ENCODE data around the gene ATXN7.

ATXN7 gene

DNA sequence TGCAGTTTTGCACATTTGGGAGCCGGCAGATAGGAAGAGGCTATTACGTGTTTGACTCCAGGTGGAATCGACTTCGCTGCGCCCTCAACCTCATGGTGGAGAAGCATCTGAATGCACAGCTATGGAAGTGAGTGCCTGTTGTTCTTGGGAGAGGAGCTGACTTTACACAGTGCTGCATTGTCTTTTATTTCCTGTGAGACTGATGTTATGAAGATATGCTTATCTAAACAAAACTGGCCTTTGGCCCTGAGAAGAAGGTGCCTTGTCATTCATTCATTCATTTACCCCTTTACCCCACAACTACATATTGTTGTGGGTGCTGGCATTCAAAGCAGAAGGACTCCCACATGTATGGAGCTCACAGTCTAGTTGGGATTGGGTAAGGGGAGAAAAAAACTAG is 127.1 kb downstream of the ATXN7 start:
- DNase-seq = no peak

DNA sequence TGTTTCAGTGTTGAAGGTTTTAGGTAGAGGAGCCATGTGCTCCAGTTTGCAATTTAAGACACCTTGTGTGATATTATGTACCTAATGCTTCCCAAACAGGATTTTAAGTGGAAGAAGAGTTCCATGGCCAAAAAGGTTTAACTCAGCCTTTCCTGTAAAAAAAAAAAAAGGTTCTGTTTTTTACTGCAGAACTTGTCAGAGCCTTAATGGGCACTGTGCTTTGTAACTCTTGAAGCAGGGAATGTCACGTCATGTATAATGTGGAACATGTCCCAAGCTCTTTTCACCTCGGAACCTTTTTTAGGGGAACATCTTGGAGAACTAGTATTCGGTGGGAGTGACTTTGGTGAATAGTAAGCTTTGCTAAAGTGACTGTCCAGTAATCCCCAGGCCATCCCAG is 128.0 kb downstream of the ATXN7 start:
- no peak for DNase-seq

DNA sequence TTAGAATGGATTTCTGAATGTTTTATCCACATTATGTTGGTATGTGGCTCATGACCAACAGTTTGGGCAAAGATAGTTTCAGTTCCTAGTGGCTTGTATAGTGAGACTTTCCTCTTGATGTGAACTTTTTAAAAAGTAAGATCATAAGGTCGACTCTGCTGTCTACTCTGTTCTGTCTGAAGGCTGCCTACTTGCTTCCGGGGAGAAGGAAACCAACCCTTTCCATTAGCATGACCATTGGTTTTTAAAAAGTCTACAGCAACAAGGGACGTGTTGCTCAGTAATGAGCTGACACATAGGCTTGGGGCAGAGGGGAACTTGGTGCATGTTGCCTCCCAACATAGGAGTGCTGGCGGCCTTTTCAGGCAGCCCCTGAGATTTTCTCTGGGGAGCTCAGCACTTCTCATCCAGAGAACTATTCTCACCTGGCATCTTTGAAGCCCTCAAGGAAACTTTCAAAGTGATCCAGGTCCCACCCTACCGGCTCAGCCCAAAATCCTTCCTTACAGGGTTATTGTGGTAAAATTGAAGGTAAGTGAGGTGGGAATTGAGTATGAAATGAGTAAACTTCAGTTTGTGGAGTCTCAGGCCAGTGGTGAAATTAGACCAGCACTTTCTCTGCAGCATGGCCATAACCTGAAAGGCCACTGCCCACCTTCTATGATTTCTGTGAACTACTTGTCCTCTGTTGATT is 129.0 kb downstream of the ATXN7 start:
- DNase-seq = no peak

DNA sequence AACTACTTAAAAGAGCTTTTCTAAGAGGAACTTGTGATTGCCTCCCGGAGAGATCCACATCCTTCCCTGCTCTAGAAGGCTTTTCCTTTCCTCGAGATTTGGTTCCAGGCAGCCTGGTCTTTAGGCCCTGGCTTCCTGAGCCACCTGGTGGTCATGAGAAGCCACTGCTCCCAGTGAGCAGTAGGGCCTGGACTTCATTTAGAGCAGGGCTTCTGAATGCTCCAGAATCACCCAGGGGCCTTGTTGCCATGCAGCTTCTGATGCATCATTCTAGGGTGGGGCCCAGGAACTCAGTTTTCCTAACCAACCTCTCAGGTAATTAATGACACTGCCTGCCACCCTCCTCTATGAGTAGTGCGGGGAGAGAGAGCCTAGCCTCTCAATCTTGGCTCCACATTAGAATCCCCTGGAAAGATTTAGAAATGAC is 130.0 kb downstream of the ATXN7 start:
- peak; percentile 43 to 68 for DNase-seq

DNA sequence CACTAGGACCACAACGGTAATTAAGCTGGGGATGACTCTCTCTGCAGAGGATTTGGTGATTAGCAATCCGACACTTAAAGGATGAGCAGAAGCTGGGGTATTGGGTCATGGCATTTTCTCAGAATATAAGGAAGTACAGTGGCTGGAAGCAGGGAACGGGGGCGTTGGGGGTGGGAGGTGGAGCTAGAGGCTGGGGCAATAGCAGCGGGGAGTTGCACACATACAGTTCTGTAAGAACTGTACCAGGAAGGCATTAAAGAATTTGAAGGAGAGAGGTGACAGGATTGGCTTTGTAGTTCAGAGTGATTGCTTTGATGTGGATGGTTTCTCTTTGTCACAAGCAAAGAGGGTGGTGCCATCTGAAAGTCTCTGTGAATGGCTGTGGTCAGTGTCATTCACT is 131.4 kb downstream of the ATXN7 start:
- DNase-seq = no peak

DNA sequence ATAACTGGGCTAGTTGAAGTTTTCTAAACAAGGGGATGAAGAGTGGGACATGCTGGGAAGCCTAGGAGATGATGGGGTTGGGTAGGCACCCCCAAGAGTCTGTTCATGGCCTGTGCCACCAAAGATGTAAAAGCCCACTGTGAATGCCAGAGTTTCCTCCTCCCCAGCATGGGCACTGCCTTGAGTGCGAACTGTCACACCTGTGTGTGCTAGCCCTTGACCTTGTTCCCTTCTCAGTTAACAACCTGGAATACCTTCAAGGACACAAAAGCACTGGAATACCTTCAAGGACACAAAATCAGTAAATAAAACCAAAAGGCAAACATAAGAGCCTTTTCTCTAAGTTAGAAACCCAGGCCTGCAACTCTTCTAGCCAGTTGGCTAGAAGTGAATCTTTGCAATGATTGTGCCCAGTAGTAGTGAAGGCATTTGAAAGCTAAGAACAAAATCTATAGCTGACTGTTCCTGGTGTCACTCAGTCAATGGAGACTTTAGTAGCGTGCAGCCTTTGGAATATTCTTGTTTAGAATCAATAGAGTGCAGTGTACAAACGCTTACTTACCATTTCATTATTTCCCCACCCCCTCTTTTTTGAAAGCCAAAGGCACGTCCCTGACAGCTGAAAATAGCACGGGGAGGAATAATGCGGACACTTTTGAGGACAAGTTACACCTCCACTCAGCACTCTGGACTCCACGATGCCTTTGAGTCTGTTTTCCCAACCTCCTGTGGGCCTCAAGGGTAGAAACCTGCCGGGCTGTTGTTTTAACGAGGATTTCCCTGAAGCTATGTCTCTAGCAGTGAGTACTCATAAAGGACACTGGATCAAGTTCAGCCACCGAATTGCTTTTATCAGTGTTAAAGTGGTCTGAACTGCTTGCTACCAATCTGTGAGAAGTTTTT is 135.4 kb downstream of the ATXN7 start:
- no peak for DNase-seq

DNA sequence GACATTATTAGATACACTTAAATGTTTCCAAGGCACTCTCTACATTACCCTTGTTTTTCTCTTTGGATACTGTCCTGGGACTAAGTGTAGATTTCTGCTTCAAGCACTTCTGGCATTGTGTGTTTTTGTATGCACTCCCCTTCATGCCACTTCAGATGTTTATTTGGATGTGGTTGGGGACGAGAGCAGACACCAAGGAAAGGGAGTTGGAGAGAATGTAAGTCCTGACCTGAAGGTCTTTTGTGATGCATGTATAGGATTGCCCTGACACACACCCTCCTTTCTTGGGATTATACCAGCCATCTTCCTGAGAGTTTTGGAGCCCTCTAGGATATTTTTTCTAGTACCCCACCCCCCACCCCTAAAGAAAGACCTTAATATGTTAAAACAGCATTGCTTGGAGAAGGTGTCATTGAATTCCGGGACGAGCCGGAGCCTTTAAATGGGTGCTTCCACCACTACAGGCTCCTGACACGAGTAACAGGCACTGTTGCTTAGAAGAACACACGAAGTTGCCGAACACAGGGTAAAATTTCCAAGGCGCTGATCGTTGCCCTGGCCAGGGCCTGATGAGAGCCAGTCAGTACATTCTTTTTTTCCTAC is 136.9 kb downstream of the ATXN7 start:
- no peak for DNase-seq

DNA sequence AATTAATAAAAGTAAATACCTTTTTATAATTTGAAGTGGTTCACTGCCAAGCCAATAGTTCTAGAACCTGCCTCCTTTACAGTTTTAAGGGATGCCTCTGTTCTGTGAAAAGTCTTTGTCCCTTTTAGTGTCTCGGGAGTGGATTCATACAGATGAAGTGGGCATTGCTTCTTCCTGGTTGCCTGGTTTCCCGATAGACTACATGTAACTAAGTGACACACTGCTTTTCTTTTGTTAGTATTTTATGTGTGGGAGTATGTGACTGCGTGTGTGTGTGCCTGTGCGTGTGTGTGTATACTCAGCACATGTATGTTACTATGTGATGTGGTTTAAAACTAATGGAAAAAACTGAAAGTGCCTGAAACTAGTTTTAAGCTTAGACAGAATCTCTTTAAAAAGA is 138.6 kb downstream of the ATXN7 start:
- no peak for DNase-seq

DNA sequence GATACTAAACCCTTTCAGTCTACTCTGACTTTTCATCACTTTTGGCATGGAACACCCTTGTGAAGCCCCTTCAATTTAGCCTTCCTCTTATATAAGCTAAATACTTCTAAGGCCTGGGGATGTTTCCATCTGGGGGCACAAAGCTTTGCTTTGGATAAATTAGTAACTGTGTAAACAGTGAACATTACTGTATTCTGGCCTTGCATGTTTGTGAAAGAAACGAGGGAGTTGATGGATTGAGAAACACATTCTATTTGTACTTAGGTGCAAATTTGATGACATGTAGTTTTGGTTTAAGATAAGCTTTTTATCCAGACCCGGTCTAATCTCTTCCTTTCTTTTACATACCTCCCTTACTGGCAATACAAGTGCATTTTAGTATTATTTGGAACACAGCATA is 139.9 kb downstream of the ATXN7 start:
- no peak for DNase-seq

DNA sequence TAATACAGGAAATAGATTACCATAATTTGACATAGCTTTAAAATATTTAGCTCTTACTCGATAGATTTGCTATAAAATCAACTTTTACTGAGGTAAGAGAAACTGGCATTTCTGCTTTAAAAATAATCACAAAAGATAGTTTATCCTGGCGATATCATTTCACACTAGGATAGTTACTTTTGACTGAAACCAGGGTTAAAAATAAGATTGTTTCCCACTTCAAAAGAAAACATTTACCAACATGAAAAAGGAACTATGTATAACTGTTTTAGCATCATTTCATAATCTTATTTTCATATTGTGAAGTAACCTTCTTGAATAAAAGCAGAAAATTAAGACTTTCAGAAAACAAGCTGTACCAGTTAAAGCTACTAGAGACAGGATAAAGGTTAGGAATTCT is 144.3 kb downstream of the ATXN7 start:
- no peak for DNase-seq

DNA sequence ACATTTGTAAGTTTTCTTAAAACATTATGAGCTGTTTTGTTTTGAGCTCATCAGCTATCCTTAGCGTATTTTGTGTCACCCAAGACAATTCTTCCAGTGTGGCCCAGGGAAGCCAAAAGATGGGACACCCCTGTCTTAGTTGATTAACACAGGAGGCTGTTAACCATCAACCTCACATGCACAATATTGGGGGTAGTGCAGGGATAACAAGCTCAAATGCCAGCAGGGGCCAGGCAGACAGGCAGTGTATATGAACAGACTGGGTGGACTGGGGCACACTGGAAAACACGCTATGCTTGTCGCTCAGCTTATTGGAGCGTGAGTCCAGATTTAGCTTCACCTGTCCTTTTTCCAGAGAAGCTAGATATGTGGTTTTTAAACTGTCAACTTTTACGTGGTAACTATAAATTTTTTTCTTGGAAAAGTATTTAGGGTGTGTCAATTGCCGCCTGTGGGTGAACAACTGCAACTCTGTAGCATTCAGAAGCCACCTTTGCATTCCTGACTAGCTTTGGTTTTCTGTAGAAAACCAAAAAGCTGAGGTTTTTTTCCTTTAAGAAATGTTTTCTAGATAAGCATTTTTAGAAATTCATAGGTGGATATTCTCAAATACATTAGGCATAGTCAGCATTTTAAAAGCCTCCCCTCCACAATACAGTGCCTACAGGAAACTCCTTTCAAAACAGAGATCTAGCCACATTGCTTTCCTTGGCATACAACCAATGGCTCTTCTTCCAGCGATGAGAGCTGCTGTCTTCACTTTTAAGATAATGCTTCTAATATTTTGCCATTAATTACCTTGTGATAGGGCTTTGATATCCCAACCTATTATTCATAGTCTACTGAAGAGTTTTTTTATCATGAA is 145.1 kb downstream of the ATXN7 start:
- DNase-seq = no peak

DNA sequence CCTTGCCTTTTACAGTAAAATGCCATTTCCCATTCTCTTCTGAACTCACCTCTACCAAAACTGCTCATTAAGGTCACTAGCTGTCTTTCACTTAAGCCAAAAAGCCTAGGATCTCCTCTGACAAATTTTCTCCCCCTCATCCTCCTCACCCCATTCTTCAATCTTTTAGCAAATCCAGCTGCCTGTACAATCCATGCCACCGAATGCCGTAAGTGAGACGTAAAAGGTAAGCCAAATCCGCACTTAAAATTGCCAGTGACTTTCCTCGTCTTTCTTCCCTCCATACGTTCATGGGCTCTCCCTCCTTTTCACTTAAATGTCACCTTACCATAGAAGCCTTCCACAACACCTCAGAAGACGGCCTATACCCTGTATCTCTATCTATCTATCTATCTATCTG is 145.9 kb downstream of the ATXN7 start:
- DNase-seq = no peak

DNA sequence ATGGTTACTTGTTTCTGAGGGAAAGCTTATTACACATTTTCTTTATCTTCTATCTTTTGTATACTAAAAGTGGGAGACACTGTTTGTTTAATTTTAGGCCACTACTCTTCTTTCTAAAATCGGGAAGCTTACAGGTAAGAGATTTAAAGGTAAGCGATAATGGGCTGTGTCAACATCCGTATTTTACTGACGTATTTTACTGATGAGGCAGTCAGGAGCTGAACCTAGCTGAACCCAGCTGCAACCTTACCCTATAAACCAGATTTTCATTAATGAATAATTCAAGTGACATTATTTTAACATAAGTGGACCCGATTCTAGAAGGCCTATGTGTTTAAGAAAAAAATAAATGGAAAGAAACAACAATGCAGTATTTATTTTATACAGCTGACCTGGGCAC is 146.5 kb downstream of the ATXN7 start:
- DNase-seq = no peak

DNA sequence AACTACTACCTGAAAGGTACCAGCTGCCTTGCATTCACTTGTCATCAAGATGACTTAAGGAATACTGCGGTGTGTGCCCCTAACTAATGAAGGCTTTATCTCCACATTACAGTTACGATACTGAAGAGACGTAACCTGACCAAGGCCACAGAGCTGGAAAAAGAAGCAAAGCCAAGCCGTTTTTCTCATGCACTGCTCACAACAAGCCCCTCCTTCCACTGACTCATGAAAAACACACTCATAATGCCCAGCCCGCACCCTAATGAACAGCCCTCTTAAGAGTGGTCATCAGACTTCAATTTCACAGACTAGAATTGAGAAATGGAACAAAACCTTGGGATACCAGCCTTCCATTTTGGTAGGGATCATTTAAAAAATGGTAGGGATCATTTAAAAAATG is 148.0 kb downstream of the ATXN7 start:
- no peak for DNase-seq

DNA sequence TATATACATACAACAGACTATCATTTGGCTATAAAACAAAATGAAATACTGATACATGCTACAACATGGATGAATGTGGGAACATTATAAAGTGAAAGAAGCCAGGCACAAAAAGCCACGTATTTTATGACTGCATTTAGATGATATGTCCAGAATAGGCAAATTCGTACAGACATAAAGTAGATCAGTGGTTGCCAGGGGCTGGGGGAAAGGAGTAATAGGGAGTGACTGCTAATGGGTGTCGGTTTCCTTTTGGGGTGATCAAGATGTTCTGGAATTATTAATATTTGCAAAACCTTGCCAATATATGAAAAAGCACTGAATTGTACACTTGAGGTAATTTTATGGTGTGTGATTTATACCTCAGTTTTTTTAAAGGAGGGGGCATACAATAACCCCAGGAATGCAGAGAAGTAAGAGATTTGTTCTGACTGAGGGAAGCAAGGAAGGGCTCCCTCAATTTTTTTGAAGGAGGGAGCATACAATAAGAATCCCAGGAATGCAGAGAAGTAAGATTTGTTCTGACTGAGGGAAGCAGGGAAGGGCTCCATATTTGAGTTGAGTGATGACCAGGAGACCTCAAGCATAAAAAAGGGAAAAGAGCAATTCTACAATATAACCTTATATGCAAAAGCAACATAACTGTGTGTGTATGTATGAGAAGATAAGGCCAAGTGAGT is 153.4 kb downstream of the ATXN7 start:
- no peak for DNase-seq

DNA sequence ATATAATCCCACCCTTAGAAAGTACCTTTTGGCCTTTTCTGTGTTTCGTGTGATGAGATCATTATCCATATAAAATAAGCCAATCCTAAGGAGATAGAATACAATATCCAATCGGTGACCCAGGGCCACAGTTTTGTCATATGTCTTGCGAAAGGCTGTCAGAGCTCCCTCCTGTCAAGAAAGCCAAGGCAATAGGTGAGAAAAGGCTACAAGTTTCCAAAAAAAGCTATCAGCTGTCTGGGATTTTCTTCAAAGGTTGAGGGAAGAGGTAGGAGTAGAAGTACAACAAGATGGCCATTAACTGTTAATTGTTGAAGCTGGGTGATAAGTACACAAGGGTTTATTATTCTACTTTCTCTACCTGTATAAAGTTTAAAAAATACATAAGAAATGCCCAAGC is 155.6 kb downstream of the ATXN7 start:
- DNase-seq = no peak

DNA sequence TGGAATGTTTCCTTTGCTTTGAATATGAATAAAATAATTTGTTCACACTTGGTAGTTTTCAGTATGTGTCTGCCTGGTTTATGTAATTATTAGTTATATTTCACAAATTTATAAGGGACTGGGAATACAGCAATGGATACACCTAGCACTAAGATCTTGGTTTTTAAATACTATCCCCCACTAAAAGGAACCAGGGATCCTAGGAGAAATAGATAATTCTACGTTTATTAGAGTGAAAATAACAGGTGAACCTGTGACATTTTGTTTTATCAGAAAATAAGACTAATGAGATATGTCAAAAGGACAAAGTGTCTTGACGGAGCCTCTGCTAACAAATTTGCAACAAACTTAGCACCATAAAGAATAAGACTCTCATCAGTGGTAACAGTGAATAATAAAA is 156.2 kb downstream of the ATXN7 start:
- no peak for DNase-seq

DNA sequence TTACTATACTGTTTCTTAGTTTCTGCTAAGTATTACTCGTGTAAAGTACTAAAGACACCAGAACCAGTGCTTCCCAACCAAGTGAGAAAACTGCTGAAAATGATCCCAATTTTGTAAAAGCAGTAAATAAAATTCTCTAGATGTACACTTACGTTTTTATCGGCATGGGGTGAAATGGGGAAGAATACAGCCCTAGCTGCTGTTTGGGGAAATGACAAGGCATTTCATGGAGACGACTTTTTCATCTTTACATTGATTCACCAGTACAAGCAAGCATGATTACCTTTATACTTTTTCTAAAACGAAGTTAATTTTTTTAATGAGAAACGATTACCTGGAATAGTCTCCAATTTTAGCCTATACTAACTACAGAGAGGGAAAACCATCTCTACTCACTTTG is 158.3 kb downstream of the ATXN7 start:
- no peak for DNase-seq

DNA sequence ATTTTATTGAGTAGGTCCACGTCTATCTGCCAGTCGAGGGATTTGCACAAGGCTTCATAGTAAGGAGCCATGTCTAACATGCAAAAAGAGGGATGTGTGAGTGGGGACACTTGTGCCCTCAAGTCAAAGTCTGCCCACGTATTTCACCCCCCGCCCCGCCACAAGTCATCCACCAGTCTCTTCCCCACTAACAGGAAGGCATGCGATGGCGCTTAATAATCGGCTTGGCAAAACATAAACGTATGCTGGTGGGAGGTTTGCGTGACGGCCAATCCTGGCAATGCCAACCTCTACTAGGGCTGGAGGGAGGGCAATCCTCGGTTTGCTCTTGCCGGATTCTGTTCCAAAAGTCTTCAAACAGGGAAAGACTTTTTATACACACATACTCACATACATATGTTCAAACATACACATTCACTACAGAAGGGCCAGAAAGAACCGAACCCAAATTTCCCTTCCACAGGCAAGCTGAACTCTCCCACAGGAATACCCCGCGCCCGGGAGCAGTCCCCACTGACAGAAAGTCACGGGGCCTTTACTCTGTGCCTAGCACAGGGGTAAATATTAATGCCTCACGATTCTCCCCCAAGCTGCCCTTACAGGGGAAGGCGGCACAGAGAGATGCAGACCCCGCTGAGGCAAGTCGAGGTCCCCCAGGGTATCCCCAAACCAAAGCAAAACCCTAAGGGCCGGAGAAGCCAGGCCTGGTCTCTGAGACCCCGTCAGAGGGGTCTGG is 159.0 kb downstream of the ATXN7 start:
- no peak for DNase-seq

DNA sequence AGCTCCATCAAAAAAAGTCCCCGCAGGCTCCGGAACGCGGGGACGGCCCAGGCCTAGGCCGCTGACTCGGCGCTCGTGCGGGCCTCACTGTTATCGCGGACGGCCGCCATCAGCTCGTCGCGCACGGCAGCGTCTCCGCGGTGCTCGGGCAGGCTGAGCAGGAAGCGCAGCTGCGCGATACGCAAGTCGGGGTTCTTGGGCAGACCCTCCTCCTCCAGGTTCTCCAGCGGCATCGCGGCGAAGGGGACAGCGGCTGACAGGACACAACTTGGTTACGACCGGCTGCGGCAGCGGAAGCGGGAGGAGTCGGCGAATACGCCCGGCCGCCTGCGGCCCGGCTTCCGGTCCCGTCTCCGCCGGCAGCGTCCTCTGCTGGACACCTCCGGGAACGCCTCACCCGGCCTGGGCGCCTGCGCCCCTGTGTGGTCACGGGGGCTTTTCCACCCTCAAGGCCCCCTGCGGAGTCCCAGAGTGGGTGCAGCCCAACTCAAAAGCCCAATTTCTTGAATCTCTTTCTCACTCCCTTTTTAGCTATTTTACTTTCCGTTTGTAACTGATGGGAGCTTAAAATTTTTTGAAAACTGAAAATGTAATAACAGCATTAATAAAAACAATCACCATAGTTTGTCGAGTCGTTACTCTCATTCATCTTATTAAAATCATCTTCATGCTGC is 159.7 kb downstream of the ATXN7 start, which contains the start of gene PSMD6:
Gene PSMD6, minus strand, starts transcription at position 308 of the 674 bp plus-strand sequence. Its CDS starts 75 bp downstream, at position 233.
- peak; percentile 66 to 73 for DNase-seq

DNA sequence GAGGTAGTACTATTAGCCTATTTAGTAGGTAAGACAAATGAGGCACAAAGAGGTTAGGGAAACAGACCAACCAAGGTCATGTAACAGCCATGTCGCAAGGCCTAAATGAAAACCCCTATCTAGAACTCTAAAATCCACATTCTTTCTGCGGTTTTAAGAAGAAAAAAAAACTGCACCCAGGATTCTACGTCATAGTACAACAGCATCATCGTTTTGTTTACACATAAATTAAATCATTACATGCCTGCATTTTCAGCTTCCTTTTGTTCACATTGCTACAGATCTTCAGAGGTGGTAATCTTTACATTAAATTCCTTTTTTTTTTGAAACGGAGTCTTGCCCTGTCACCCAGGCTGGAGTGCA is 160.2 kb downstream of the ATXN7 start:
- no peak for DNase-seq

Measured in SHP77 (cell line).